Measurements from ENCODE around the gene NELFCD.

DNA sequence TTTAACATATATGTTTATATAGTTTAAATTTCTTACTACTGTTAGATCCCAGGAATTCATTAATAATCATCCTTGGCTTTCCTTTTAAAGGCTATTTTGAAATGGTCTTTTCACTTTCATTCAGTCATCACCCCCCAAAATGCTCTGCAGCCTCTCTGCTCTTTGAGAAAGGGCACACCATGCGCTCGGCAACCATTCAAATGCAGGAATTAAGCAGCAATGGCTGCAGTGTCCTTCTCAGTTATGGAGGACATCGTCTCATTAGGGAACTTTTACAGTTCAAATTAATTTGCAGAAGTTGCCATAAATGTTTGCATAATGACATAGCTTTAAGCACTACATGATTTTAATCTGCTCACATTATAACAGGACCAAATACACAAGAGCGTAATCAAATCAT lies 44.5 kb downstream of the NELFCD start:
- TF ChIP-seq POLR2A (IDR thresholded peaks at IDR 0.05) (no peak), EP300 (IDR thresholded peaks at IDR 0.05) (no peak), POLR2AphosphoS5 (IDR thresholded peaks at IDR 0.05) (no peak)
- TF ChIP-seq, protein P1, sequence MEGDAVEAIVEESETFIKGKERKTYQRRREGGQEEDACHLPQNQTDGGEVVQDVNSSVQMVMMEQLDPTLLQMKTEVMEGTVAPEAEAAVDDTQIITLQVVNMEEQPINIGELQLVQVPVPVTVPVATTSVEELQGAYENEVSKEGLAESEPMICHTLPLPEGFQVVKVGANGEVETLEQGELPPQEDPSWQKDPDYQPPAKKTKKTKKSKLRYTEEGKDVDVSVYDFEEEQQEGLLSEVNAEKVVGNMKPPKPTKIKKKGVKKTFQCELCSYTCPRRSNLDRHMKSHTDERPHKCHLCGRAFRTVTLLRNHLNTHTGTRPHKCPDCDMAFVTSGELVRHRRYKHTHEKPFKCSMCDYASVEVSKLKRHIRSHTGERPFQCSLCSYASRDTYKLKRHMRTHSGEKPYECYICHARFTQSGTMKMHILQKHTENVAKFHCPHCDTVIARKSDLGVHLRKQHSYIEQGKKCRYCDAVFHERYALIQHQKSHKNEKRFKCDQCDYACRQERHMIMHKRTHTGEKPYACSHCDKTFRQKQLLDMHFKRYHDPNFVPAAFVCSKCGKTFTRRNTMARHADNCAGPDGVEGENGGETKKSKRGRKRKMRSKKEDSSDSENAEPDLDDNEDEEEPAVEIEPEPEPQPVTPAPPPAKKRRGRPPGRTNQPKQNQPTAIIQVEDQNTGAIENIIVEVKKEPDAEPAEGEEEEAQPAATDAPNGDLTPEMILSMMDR (IDR thresholded peaks at IDR 0.05), result no peak

Measured in suprapubic skin (tissue), 4 donors.